D721Med (cell line): ENCODE results near the gene PBOV1.

ENCODE experiments used
- DNase-seq: peaks from one replicate; pipeline ENCODE4 v3.0.0; 2011; ENCODE audit warnings: low spot score; ENCODE audit not compliant: insufficient read length
- FAIRE-seq: peaks from 2 replicates; lab custom pipeline; 2011; peaks lifted over from hg19 to GRCh38; lab: Jason Lieb, UNC
- TF ChIP-seq, protein P1 (sequence below): IDR thresholded peaks from 2 replicates; pipeline ENCODE4 v1.5.1; 2012; ENCODE audit warnings: mild to moderate bottlenecking, control low read depth; ENCODE audit not compliant: insufficient read depth; ENCODE audit errors: missing control alignments

Gene PBOV1

DNA sequence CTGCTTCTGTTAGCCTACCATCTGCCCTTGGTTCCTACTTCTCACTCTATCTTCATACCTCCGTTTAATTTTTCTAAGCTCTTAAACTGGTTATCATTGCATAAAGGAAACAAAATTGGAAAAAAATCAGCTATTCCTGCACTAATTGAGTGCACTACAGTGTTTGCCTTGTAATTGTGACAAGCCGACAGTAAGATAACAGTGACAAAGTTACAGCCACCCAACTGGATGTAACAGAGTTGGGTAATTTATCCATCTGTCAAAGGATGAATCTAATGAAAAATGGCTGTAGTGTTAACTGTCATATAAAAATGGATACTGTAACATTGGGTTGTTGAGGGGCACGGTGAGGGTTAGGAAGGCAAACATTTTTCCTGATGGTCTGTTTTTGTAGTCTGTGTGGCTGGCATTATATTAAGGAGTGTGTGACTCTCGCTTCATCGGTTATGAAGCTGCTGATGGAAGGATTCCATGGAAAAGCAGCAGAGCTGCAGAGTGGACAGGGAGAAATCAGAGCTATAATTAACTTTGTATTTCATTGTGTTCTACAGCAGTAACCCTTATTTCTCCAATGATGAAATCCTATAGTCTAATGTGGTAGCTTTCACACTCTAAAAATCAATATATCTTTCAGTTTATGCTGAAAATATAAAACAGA lies 12.7 kb downstream of the PBOV1 start:
- no peak for FAIRE-seq
- TF ChIP-seq, protein P1, sequence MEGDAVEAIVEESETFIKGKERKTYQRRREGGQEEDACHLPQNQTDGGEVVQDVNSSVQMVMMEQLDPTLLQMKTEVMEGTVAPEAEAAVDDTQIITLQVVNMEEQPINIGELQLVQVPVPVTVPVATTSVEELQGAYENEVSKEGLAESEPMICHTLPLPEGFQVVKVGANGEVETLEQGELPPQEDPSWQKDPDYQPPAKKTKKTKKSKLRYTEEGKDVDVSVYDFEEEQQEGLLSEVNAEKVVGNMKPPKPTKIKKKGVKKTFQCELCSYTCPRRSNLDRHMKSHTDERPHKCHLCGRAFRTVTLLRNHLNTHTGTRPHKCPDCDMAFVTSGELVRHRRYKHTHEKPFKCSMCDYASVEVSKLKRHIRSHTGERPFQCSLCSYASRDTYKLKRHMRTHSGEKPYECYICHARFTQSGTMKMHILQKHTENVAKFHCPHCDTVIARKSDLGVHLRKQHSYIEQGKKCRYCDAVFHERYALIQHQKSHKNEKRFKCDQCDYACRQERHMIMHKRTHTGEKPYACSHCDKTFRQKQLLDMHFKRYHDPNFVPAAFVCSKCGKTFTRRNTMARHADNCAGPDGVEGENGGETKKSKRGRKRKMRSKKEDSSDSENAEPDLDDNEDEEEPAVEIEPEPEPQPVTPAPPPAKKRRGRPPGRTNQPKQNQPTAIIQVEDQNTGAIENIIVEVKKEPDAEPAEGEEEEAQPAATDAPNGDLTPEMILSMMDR = no peak
- DNase-seq = no peak

DNA sequence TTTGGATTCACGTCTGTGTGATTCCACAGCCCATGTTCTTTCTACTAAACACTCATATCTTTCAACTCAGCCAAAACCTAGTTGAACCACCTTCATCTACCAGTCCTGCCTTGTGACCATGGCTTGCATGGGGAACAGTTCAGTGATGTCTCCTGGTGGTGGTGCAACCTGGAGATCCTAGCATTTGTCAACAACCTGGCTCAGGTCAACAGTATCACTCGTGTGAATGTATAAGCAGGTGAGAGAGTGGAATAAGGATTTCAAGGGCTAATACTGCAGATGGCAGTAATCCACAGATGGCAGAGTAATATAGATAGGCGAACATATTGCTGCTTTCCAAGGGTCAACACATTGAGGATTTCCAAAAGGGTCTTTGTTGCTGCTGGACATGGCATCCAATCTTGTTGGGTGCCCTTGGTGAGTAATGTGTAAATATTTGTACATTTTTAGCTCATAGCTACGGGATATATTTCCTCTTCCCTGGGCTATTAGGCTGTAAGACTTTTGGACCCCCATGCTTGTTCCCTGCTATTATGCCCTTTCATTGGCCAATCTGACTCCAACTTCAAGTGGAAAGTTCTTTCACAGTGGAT lies 13.4 kb downstream of the PBOV1 start:
- no peak for DNase-seq

GRCh38 chr6:138204303-138204702 lies 14.0 kb downstream of the PBOV1 start:
- DNase-seq = no peak
- FAIRE-seq = no peak
- TF ChIP-seq, protein P1 = no peak

More for the DNA sequence above, 13.4 kb downstream of the PBOV1 start:
- no peak for FAIRE-seq
- TF ChIP-seq, protein P1 = no peak

GRCh38 chr6:138203315-138203714 lies 15.0 kb downstream of the PBOV1 start:
- TF ChIP-seq, protein P1 = no peak
- DNase-seq = no peak
- no peak for FAIRE-seq

DNA sequence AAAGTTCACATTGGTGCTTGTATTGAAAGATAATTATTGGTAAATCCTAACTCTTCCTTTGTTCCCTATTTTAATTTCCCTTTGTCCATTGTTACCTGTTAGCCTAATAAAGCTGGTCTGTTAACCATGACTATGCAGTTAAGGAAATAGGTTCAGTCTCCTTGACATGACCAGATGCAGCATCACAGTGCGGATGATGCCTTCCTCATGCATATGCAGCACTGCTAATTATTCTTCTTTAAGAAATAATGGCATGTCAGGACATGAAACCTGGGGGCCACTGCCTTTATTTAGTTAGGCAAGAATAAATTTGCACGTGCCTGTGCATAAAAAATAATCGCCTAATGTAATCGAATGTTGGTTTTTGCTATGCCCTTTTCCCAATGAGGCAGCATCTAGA lies 16.5 kb downstream of the PBOV1 start:
- no peak for DNase-seq
- TF ChIP-seq, protein P1 = no peak
- FAIRE-seq = no peak

DNA sequence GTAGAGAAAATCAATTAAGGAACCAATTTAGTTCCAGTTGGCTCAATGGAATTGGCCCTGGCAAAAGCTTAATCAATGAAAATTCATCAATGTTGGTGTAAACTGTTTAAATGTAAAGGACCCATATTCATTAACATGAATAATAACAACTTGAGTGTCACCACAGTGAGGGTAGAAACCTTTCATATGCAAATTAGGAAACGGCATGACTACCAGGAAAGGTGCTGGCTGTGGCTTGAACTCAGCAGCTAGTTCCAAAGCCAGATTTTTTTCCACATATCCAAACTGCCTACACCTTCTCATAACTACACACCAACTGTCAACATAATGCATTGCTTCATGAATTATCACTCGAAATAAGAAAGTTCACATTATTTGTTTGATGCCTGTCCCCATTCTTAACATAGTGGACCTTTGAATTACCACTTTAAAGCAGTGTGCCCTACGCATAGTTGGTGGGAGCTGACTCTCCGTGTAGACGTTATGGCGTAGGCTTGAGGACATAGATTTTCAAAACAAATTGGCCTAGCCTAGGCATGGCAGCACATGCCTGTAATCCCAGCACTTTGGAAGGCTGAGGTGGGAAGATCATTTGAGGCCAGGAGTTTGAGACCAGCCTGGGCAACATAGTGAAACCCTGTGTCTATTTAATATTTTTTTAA lies 19.7 kb downstream of the PBOV1 start:
- TF ChIP-seq, protein P1 = no peak
- DNase-seq (no peak), FAIRE-seq (no peak)

GRCh38 chr6:138197570-138197969 lies 20.7 kb downstream of the PBOV1 start:
- DNase-seq (no peak), FAIRE-seq (no peak)
- TF ChIP-seq, protein P1 = no peak
